Measurements from ENCODE around the gene GINS2. TPM values are rescaled to one million over a fixed set of nuclear protein-coding genes. Genes with fewer than 3 reads are reported as not detected.

The GINS2 gene
- total RNA-seq, 1 experiment from 2014 or later: 52.7 TPM

DNA sequence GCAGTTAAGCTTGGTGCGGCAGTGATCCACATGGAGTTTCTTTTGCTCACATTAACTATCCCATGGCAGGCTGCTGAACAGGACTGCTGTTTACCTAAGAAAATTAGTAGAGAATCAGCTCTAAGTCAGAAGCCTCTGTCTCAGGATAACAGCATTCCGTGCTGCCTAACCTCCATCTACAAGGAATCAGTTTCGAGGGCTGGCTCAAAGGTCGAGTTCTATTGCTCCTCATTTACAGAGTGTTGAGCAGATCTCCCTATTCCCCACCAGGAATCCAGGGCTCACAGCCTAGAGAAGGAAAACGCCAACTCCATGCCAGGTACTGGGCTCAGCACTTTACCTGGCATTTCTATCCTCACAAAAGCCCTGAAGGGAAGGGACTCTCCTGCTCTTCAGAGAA is 9.9 kb downstream of the GINS2 start:
- no peak overlapping the region for H2BK15ac ChIP-seq (ENCODE audit: low read depth, low read length)
- no peaks in the 10 kb centered on the region for H3K4me1 ChIP-seq (ENCODE audit: insufficient read depth, low read length)
- no peaks in the 10 kb centered on the region for H4K20me1 ChIP-seq (ENCODE audit: control insufficient read depth, insufficient read depth, insufficient read length)
- H3K27ac ChIP-seq (ENCODE audit: insufficient read length, low read depth, low read length): no peak overlapping the region
- Mint-ChIP-seq H3K4me3 (no peak overlapping the region), H3K4me1 (peaks cover 5 to 6% of the 10 kb centered on the region in 2 experiments), H3K9me3 (no peaks in the 10 kb centered on the region), H3K27me3 (ENCODE audit: low read depth) (no peaks in the 10 kb centered on the region; the same call in 1 of the 2 replicates), H3K27ac (no peak overlapping the region), H3K36me3 (ENCODE audit: insufficient read depth in 1 of 3, low read depth in 3 of 3) (peaks cover 23 to 88% (median 67%) of the 10 kb centered on the region in 3 experiments; a peak in 6 of 7 replicates)
- no peak overlapping the region for H2BK20ac ChIP-seq (ENCODE audit: low read depth, low read length, poor library complexity, severe bottlenecking)
- no peak overlapping the region for H3K4ac ChIP-seq (ENCODE audit: low read depth, low read length)
- no peak overlapping the region for H2BK120ac ChIP-seq (ENCODE audit: low read depth, low read length, poor library complexity, severe bottlenecking)
- H4K8ac ChIP-seq (replicated peaks; ENCODE audit: insufficient read length, low read depth, low read length): no peak overlapping the region
- H3K27me3 ChIP-seq (ENCODE audit: insufficient read depth, low read length): no peaks in the 10 kb centered on the region
- H3K9ac ChIP-seq (ENCODE audit: extremely low read depth, insufficient read length, low read length): no peak overlapping the region
- no peak overlapping the region for H3T11ph ChIP-seq (ENCODE audit: low read length)
- no peaks in the 10 kb centered on the region for H3K23me2 ChIP-seq (ENCODE audit: insufficient read length, low read depth, low read length, poor library complexity, severe bottlenecking)
- TF ChIP-seq, protein P1, sequence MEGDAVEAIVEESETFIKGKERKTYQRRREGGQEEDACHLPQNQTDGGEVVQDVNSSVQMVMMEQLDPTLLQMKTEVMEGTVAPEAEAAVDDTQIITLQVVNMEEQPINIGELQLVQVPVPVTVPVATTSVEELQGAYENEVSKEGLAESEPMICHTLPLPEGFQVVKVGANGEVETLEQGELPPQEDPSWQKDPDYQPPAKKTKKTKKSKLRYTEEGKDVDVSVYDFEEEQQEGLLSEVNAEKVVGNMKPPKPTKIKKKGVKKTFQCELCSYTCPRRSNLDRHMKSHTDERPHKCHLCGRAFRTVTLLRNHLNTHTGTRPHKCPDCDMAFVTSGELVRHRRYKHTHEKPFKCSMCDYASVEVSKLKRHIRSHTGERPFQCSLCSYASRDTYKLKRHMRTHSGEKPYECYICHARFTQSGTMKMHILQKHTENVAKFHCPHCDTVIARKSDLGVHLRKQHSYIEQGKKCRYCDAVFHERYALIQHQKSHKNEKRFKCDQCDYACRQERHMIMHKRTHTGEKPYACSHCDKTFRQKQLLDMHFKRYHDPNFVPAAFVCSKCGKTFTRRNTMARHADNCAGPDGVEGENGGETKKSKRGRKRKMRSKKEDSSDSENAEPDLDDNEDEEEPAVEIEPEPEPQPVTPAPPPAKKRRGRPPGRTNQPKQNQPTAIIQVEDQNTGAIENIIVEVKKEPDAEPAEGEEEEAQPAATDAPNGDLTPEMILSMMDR (conservative IDR thresholded peaks at IDR 0.05): no peak
- no CpG with 5 or more reads among the region's 5 CpGs for WGBS (ENCODE audit: extremely low coverage, insufficient read length, low lambda C conversion rate)
- no peak overlapping the region for H3K56ac ChIP-seq (ENCODE audit: insufficient read length, low read depth, low read length)
- H4K5ac ChIP-seq (ENCODE audit: insufficient read length, low read depth, low read length): no peak overlapping the region
- H3K79me1 ChIP-seq (ENCODE audit: insufficient read depth, low read depth, low read length, poor library complexity, severe bottlenecking): no peaks in the 10 kb centered on the region
- H2AFZ ChIP-seq (ENCODE audit: low read length): no peak overlapping the region
- no peaks in the 10 kb centered on the region for H3K9me3 ChIP-seq (ENCODE audit: control insufficient read depth, low read depth, low read length)
- no peak overlapping the region for H3K18ac ChIP-seq (ENCODE audit: insufficient read length, low read depth, low read length)
- no peak overlapping the region for H3K4me2 ChIP-seq (ENCODE audit: insufficient read depth, insufficient read length, low read length)
- H2BK12ac ChIP-seq (ENCODE audit: insufficient read length, low read depth, low read length): no peak overlapping the region
- H3K14ac ChIP-seq (ENCODE audit: insufficient read depth, low read length): no peak overlapping the region
- no peak overlapping the region for H4K91ac ChIP-seq (ENCODE audit: insufficient read length, low read depth, low read length)
- H3K23ac ChIP-seq (ENCODE audit: insufficient read length, low read depth, low read length): no peak overlapping the region
- no peak overlapping the region for H2AK5ac ChIP-seq (ENCODE audit: insufficient read length, low read length)
- DNase-seq: no peak
- H2BK5ac ChIP-seq (ENCODE audit: insufficient read length, low read length): no peak overlapping the region
- H3K79me2 ChIP-seq (ENCODE audit: insufficient read depth, low read length): peaks cover 3% of the 10 kb centered on the region; the same call in 1 of the 2 replicates
